Left ventricle myocardium superior (tissue), 1 donor: ENCODE measurements around the gene HEY2. TPM values are rescaled to one million over a fixed set of nuclear protein-coding genes. Genes with fewer than 3 reads are reported as not detected.
"Not testable (repeated sequence)": the region's sequence is repeated elsewhere in the genome, so short reads cannot be mapped to it uniquely, and the experiment has no call there.

Experiments
- ATAC-seq: fragments of 200-7000 bp; cut with Tn5 transposase; one replicate; pipeline ENCODE4 v1.9.1; 2020; ENCODE audit warnings: mild to moderate bottlenecking, moderate library complexity
- DNase-seq: peaks from one replicate; pipeline ENCODE4 v3.0.0-alpha.2; 2020
- intact Hi-C: fragments of 100-400 bp; cut with micrococcal nuclease; formaldehyde crosslinking; loops from one replicate; pipeline ENCODE4 v1.11.0; 2022
- total RNA-seq: library from RNA; stranded (reverse); fragmentation: NEBNext Ultra II Directional; extraction: Animal tissue kit (Norgen Biotek cat#: 25700); gene quantifications from one replicate; pipeline ENCODE4 v1.2.1, GENCODE V29; 2021
- donor health status: DM: no; HTN: yes; CAD: no; lungs with severe emphysema.

Gene HEY2
- total RNA-seq, 1 donor from 2014 or later, result 66.8 TPM

DNA sequence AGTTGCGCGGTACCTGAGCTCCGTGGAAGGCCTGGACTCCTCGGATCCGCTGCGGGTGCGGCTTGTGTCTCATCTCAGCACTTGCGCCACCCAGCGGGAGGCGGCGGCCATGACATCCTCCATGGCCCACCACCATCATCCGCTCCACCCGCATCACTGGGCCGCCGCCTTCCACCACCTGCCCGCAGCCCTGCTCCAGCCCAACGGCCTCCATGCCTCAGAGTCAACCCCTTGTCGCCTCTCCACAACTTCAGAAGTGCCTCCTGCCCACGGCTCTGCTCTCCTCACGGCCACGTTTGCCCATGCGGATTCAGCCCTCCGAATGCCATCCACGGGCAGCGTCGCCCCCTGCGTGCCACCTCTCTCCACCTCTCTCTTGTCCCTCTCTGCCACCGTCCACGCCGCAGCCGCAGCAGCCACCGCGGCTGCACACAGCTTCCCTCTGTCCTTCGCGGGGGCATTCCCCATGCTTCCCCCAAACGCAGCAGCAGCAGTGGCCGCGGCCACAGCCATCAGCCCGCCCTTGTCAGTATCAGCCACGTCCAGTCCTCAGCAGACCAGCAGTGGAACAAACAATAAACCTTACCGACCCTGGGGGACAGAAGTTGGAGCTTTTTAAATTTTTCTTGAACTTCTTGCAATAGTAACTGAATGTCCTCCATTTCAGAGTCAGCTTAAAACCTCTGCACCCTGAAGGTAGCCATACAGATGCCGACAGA, 9.9 kb downstream of the HEY2 start:
- DNase-seq, result peak; percentile 77
- ATAC-seq, result peak; percentile 52

DNA sequence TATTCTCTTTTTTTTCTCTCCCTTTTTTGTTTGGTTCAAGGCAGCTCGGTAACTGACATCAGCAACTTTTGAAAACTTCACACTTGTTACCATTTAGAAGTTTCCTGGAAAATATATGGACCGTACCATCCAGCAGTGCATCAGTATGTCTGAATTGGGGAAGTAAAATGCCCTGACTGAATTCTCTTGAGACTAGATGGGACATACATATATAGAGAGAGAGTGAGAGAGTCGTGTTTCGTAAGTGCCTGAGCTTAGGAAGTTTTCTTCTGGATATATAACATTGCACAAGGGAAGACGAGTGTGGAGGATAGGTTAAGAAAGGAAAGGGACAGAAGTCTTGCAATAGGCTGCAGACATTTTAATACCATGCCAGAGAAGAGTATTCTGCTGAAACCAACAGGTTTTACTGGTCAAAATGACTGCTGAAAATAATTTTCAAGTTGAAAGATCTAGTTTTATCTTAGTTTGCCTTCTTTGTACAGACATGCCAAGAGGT, 10.6 kb downstream of the HEY2 start:
- ATAC-seq, result peak; percentile 4
- DNase-seq, result no peak
- intact Hi-C loops, result no loop called here

More for the DNA sequence above, 9.9 kb downstream of the HEY2 start:
- intact Hi-C loops, result no loop called here

DNA sequence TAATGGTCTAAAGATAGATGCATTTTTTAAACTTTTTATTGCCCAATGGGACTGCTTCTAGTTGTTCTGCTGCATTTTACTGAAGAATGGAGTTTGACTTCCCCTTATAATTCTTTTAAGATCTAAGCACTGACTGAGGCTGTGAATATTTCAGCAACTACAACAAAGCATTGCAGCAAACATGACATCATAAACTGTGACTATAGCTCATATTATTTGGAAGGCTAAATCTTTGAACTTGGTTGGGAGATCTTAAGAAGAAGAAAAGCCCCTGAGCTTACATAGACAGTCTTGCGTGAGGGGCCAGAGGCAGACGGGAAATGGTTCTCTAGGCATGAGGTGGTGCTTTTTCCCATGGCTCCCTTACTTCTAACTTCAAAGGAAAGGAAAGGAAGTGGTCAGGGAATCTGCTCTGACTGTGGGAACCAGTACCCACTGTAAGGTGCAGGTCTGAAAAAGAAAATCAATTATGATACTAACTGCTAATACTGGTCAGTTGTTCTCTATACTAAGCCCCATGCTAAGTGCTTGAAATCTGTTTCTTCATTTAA, 14.8 kb downstream of the HEY2 start:
- no peak for ATAC-seq
- intact Hi-C loops, result no loop called here

DNA sequence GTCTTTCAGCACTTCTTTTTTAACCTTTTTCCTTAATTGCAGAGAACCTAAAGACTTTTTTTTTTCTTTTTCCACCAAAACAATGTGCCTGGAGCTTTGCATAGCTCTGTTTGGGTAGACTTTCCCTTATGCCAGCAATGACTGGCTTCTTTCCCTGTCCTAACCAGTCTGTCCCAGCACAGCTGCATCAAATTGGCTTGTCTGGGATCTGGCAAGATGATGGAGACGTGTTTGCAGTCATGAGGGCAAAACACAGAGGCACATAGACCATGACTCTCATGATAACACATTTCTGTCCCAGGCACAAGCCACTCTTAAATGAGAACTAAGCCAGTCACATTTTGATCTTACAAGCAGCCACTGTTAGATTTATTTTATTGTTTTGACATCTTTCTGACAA, 16.5 kb downstream of the HEY2 start:
- peak; percentile 79 for ATAC-seq
- intact Hi-C loops, result no loop called here
- no peak for DNase-seq

More for the DNA sequence above, 14.8 kb downstream of the HEY2 start:
- no peak for DNase-seq

DNA sequence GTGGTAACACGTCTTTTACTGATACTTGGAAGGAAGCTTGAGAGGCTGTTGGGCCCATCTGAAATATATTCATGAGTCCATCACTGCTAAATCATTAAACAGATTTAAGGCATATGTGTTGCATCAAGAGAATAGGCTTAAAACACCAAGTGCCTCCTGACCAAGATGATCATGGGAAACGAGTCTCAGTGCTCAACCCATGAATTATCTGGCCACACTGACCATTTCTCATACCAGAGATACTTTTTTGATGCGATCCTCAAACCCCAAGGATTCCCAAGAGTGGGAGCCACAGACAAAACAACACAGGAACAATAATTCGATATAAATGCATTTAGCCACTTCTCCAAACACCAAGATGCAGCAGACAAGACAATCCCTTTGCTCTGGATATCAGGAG, 17.2 kb downstream of the HEY2 start:
- DNase-seq (no peak), ATAC-seq (no peak)
- intact Hi-C loops, result no loop called here

DNA sequence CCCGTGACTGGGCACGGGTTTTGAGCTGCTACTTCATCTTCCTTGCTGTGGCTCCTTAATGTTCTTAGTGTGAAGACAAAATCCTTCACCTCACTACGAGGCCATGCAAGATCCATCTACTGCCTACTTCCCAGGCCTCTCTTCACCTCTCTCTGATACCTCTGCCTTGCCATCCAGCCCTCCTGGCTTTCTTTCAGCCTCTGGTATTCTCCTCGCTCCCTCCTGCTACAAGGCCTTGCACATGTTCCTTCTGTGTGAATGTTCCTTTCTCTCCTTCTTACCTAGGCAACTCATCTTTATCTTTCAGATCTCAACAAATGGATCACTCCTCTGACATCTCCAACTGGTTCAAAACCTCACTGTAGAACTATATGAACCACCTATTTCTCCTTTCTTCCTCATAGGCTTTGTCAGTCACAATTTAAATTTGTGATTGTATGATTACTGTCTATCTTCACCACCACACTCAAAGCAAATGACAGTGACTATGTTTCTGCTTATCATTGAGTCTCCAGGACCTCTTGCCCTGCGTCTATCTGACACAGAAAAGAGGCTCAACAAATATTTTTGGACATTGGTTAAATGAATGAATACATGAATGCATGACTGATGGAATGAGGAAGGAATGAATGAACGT, 19.8 kb downstream of the HEY2 start:
- intact Hi-C loops, result loop anchor here (2.0 kb wide), 1 partner anchor 458 kb away; no protein-coding TSS in a partner anchor

DNA sequence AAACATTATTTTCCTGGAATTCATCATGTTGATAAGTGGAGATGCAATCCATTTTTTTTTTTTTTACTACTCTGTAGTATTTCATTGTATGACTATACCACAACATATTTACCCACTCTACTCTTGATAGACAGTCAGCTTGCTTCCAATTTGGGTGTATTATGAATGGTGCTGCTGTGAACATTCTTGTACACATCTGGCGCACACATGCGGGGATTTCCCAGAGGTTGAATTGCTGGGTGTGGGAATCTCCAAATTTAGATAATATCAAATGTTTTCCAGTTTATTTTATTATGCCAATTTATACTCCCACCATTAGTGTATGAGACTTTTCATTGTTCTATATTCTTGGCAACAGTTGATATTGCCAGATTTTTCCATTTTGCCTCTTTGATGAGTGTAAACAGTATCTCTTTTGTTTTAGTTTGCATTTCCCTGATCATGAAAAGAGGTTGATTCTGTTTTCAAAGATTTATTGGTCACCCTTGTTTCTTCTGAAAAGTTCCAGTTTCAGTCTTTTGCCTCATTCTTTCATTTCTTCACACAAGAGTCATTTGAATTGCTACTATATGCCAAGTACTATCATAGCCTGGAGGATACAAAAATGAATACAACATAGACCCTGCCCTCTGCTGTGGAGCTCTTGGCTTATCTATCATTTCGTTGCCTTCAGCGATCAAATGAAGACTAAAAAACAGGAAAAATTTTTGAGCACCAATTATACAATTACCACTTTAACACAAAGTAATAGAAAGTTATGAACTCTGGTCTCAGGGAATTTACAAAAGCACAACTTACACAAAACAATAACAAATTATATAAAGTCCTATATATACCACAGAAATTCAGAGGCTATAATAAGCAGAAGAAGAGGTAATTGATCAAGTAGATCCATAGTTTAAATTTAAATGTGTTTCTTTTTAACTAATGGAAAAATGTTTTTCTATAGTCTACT, 24.2 kb downstream of the HEY2 start:
- peak; percentile 17 for ATAC-seq
- intact Hi-C loops, result no loop called here
- no peak for DNase-seq

More for the DNA sequence above, 19.8 kb downstream of the HEY2 start:
- DNase-seq, result no peak
- ATAC-seq, result no peak

DNA sequence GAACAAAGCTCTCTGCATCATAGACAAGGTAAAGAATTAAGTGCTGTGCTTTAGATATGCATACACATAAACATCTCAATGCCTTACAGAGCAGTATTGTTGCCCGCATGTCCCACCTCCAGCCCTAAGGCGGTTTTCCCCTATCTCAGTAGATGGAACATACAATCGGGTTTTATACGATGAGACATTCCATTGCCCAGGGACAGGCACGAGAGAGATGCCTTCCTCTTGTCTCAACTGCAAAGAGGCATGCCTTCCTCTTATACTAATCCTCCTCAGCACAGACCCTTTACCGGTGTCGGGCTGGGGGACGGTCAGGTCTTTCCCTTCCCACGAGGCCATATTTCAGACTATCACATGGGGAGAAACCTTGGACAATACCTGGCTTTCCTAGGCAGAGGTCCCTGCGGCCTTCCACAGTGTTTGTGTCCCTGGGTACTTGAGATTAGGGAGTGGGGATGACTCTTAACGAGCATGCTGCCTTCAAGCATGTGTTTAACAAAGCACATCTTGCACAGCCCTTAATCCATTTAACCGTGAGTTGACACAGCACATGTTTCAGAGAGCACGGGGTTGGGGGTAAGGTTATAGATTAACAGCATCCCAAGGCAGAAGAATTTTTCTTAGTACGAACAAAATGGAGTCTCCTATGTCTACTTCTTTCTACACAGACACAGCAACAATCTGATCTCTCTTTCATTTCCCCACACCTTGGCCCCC, 26.8 kb downstream of the HEY2 start:
- DNase-seq, intact Hi-C loops, ATAC-seq: not testable (repeated sequence)

DNA sequence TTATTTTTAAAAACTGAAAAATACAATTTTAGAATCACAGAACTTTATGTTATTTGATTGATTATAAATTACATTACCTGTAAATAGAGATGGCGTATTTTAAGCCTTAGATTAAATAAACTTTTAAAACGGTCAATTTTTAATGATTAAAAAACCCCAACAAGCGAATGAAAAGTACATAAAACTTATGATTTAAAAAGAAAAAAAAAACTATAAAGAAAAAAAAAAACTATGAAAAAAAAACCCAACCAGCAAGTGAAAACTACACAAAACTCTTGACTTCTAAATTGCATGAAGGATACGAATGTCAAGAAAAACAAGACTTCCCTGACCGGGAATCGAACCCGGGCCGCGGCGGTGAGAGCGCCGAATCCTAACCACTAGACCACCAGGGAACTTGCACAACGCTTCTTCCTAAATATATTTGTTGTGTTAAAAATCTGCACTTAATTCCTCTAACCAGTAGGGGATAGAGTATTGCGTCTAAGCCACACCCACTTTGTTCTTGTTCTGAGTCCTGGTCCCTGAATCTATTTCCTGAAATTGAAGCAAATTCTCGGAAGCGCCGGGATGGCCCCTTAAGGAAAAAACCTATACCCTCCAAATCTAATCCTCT, 30.6 kb downstream of the HEY2 start:
- DNase-seq (peak; percentile 84), ATAC-seq (peak; percentile 96)
- intact Hi-C loops, result loop anchor here (5.0 kb wide), 1 partner anchor 177 kb away; the partner anchor contains the start of gene HINT3

DNA sequence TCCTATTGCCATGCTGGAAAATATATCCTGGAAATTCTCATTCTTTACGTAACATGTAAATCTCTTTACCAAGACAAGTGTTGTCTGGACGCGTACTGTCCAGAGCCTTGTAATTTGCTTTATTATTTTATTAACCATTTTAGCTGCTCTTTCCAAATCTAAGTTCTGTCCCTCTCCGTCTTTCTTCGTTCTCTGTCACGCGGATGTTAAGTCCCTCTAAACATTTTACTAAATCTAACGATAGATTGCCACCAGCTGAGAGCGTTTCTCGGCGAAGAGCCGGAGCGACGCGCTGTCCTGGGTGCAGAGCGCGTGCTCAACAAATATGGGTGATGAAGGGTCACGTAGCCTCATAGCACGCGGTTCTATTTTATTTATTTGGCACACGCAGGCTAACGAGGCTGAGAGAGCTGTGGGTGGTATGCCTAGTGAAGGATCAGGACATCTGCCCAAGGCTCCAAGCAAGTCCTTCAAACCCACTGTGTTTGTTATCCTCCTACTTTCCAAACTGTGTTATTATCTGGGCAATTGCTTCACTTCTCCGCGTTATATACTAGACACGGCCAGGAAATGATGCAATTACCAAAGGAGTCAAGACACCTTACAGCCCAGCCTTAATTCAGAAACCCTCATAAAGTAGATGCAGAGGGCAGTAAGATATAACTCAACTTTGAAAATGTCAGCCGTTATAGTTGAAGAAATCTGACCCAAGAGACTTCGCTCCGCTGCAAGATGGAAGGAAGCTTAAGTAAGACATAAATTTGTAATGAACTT, 31.3 kb downstream of the HEY2 start:
- peak; percentile 91 for ATAC-seq
- DNase-seq, result peak; percentile 74
- intact Hi-C loops, result loop anchor here (5.0 kb wide), 1 partner anchor 177 kb away; the partner anchor contains the start of gene HINT3

DNA sequence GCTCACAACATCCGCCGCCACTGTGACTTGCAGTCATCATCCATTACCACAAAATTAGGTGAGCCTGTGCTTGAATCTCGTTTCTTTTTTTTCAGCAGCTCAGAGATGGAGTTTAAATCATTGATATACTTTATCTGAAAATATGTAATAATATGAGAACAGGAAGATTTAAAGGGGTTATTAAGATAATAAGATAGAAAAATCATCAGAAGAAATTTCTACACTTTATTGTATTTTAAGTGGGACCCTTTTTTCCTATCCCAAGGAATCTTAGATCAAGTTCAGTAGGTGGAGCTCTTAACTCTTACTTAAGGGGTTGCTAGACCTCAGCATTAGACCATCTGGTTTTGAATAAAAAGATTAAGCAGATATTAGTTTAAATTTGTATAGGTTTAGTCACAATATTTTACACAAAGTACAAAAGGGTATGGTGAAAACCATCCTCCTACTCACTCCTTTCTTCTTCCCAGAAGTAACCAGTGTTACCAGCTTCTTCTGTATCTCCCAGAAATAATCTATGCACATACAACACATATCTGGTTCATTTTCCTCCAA, 32.0 kb downstream of the HEY2 start:
- intact Hi-C loops, result loop anchor here (5.0 kb wide), 1 partner anchor 176 kb away; the partner anchor contains the start of gene HINT3
- DNase-seq (no peak), ATAC-seq (peak; percentile 35)

DNA sequence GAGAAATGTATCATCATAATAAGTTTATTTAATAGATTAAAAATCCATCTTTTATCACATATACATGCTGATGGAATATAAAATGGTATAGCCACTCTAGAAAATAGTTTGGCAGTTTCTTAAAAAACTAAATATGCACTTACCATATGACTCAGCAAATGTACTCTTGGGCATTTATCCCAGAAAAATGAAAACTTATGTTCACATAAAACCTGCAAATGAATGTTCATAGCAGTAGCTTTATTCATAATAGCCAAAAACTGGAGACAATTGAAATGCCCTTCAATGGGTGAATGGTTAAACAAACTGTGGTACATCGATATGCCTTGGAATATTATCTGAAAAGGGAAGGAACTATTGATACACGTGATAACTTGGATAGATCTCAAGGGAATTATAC, 34.9 kb downstream of the HEY2 start:
- intact Hi-C loops, result loop anchor here (5.0 kb wide), 1 partner anchor 173 kb away; the partner anchor contains the start of gene HINT3
- DNase-seq, result no peak

DNA sequence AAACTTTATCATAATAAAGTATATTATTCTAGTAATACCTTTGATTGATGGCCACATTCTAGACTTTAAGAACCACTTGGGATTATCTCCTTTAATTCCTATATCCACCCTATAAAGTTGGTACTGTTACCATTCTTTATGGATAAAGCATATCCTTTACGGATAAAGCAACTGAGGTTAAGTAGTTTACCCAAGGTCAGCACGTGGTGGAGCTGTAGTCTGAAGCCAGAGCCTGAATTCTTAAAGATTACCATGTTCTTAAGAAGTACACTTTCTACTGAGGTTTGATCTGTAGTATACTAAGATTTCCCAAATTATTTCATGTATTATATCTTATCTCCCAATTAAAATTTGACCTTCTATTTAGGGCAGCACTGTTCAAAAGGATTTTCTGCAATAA, 38.4 kb downstream of the HEY2 start:
- ATAC-seq (no peak), DNase-seq (no peak)
- intact Hi-C loops, result no loop called here

More for the DNA sequence above, 34.9 kb downstream of the HEY2 start:
- no peak for ATAC-seq

DNA sequence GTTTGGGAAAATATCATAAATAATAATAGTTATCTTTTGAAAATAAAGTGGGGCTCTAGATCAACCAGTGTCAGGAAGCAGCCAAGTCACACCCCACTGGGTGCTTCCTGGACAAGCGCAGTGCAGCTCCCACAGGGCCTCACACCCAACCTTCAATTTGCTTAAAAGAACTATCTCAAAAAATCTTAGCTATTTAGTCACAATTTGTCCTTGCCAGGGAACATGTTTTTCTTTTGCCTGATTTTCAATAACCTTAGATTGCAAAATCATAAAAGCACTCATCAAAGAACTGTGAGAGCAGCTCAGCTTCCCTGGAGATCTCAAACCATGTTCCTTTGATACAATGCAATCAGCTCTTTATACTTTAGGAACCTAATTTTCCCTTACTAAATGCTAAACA, 39.7 kb downstream of the HEY2 start:
- intact Hi-C loops, result no loop called here
- ATAC-seq (peak; percentile 7), DNase-seq (peak; percentile 50)

DNA sequence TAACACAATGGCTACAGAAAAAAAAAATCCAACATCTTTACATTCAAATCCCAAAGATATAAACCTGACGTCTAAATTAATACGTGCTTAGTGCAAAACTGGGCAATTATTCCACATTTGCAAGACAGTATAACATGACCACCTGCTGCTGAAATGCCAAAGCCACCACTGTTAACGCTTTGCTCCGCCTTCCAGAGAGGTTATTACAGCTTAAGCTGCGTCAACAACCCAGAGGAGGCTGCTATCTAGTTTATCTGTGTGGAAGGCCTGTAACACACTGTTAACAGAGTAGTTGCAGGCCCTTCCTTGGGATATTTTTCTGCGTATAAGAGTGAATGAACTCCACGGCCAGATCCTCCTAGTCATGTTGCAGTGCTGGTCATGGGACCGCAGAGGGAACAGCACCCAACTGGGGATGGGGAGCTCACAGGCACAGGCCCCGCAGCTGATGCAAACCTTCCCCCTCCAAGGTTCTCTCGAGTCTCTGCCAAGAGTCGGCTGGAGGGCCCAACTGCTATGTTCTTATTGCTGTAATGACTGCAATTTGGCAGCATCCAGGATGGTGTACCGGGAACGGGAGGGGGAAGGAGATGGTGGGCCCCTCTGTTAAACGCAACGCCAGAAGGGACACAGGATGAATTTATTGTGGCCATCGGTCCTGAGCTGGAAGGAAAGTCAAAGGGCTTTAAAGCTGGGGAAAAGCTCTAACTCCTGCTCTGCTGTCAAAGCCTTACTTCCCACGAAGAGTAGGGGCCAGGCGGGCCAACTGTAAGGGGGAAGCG, 40.3 kb downstream of the HEY2 start:
- ATAC-seq (peak; percentile 38), DNase-seq (peak; percentile 61)
- intact Hi-C loops, result no loop called here
